ENCODE data around the gene MEP1A. TPM values are rescaled to one million over a fixed set of nuclear protein-coding genes. Genes with fewer than 3 reads are reported as not detected.

Gene MEP1A
- total and polyA plus RNA-seq, 7 donors: 0.04 to 0.21 TPM; not detected in 5

DNA sequence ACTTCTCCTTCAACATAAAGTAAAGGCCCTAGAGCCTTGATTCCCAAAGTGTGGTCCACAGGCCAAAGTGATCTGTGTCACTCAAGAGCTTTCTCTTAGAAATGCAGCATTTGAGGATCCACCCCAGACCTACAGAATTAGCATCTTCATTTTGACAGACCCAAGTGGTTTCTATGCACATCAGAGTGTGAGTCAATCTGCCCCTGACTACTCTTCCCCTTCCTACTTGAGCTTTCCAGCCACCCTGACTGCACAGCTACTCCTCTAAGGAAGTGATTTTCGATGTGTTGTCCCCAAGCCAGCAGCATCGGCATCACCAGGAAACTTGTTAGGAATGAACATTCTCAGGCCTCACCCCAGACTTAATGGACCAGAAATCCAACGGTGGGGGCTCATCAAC lies 2.6 kb downstream of the MEP1A start:
- intact Hi-C loops (cut with DNase I): no loop called here
- no peaks in the 10 kb centered on the region for H3K36me3 ChIP-seq (ENCODE audit: insufficient read depth in 1 of 2, low read depth in 1 of 2)
- no peak for ATAC-seq
- H3K4me3 ChIP-seq: no peak overlapping the region
- H3K27me3 ChIP-seq (ENCODE audit: insufficient read depth in 3 of 3, low read length in 2 of 3): no peaks in the 10 kb centered on the region
- WGBS, 3 donors: 73 to 92% (median 85%) methylated on average over 3 of the region's 3 CpGs
- TF ChIP-seq, protein P1, sequence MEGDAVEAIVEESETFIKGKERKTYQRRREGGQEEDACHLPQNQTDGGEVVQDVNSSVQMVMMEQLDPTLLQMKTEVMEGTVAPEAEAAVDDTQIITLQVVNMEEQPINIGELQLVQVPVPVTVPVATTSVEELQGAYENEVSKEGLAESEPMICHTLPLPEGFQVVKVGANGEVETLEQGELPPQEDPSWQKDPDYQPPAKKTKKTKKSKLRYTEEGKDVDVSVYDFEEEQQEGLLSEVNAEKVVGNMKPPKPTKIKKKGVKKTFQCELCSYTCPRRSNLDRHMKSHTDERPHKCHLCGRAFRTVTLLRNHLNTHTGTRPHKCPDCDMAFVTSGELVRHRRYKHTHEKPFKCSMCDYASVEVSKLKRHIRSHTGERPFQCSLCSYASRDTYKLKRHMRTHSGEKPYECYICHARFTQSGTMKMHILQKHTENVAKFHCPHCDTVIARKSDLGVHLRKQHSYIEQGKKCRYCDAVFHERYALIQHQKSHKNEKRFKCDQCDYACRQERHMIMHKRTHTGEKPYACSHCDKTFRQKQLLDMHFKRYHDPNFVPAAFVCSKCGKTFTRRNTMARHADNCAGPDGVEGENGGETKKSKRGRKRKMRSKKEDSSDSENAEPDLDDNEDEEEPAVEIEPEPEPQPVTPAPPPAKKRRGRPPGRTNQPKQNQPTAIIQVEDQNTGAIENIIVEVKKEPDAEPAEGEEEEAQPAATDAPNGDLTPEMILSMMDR (IDR thresholded peaks at IDR 0.05): no peak
- no peak for DNase-seq
- no peaks in the 10 kb centered on the region for H3K4me1 ChIP-seq
- H3K9me3 ChIP-seq: no peaks in the 10 kb centered on the region
- H3K27ac ChIP-seq: no peak overlapping the region

DNA sequence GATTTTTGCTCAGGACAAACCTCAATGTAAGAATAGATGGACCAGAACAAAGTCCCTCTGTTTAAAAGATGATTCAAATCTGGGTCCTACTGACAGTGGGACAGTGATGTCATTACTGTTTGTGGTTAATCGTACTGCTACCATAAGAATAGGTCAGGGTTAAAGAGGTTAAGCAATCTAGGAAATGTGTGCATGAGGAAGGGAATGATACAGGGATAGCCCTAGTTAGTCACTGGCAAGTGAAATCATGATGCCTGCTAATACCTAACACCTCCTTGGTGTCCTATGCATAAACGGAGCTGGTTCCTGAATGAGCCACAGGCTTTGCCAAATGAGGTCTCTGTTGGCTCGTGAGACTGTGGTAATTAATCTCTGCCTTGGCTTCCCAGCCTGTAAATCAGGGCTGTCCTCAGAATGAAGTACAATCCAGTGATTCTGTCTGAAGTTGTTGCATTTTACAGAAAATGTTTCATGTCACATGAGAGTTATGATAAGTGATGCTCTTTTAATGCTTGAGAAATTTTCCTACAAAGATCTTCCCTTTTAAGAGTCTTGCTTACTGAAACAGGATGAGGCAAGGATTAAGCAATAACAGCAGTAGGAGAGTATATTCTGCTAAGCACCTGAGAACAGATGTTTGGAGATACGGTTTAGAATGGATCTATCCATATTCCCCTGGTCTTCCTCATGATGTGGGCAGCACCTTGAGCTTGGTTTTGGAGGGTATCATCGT lies 3.8 kb downstream of the MEP1A start:
- WGBS, 3 donors: 37 to 46% (median 38%) methylated on average over 5 of the region's 5 CpGs
- intact Hi-C loops (cut with DNase I): no loop called here

DNA sequence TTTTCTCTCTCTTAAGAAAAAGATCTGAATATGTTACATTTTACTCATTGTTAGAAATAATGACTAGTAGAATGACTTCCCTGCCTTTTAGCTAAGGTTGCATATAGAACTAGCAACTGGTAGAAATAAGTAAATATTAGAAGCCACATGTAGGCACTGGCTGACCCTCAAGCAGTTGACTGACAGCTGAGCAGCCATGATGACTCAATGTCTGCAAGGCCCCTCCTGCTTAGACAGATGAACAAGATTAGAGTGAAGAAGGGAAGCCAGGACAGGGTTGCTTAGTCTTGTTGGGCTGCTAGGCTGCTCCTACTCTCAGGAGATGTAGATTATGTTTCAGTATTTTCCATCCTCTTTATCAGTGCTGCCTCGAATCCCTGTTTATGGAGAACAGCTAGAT lies 6.5 kb downstream of the MEP1A start:
- ATAC-seq: no peak
- TF ChIP-seq, protein P1 (IDR thresholded peaks at IDR 0.05): no peak

More for the DNA sequence above, 3.8 kb downstream of the MEP1A start:
- TF ChIP-seq, protein P1 (IDR thresholded peaks at IDR 0.05): no peak
- Histone ChIP-seq H3K27ac (no peak overlapping the region), H3K4me1 (no peaks in the 10 kb centered on the region), H3K36me3 (ENCODE audit: insufficient read depth in 1 of 2, low read depth in 1 of 2) (no peaks in the 10 kb centered on the region), H3K4me3 (no peak overlapping the region), H3K27me3 (ENCODE audit: insufficient read depth in 3 of 3, low read length in 2 of 3) (no peaks in the 10 kb centered on the region), H3K9me3 (no peaks in the 10 kb centered on the region)
- DNase-seq (no peak), ATAC-seq (no peak)

DNA sequence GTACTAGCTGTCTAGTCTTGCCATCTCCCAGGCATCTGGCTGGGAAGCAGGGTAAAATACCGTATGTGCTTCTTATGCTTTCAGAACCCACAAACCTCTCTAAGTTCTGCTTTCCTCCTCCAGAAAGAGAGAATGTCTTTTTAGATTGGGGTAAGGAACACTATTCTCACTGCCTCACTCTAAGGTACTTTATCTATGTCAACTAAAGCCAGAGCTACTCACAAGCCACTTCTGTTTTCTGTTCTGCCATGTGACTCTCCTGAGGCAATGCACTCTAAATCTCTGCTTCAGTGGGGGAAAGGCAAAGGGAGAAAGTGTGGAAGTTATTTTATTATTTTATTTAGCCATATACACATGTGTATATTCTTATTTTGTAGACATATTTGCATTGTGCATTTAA lies 15.6 kb downstream of the MEP1A start:
- no peak for ATAC-seq
- H3K27ac ChIP-seq: no peak overlapping the region
- no peak overlapping the region for H3K4me3 ChIP-seq
- intact Hi-C loops (cut with DNase I): no loop called here
- DNase-seq: no peak
- H3K27me3 ChIP-seq (ENCODE audit: insufficient read depth in 3 of 3, low read length in 2 of 3): peaks cover 0 to 2% (median 0%) of the 10 kb centered on the region in 3 donors
- WGBS, 3 donors: 50 to 66% (median 63%) methylated on average over 1 of the region's 1 CpG
- H3K9me3 ChIP-seq: no peaks in the 10 kb centered on the region
- TF ChIP-seq, protein P1 (IDR thresholded peaks at IDR 0.05): no peak
- no peaks in the 10 kb centered on the region for H3K4me1 ChIP-seq
- no peaks in the 10 kb centered on the region for H3K36me3 ChIP-seq (ENCODE audit: insufficient read depth in 1 of 2, low read depth in 1 of 2)

More for the DNA sequence above, 6.5 kb downstream of the MEP1A start:
- WGBS, 3 donors: 40 to 65% (median 41%) methylated on average over 1 of the region's 1 CpG
- intact Hi-C loops (cut with DNase I): no loop called here
- no peaks in the 10 kb centered on the region for H3K36me3 ChIP-seq (ENCODE audit: insufficient read depth in 1 of 2, low read depth in 1 of 2)
- H3K4me3 ChIP-seq: no peak overlapping the region
- H3K9me3 ChIP-seq: no peaks in the 10 kb centered on the region
- no peak for DNase-seq
- no peak overlapping the region for H3K27ac ChIP-seq
- H3K4me1 ChIP-seq: no peaks in the 10 kb centered on the region
- H3K27me3 ChIP-seq (ENCODE audit: insufficient read depth in 3 of 3, low read length in 2 of 3): no peaks in the 10 kb centered on the region

DNA sequence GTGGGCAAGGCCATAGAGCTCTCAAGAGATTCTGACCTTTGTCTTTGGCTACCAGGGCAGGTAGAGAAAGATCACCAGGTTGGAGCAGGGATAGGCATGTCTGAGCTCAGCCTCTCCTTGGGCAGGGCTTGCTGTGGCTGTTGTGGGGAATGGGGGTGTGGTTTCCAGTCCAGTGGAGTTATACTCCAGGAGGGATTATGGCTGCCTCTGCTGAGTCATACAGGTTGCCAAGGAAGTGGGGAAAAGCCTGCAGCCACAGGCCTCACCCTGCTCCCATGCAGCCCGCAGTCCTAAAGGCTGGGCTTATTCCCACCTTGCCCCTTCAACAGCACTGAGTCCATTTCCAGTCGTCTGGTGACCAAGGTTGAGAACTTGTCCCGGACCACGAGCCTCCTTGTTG lies 21.9 kb downstream of the MEP1A start:
- TF ChIP-seq, protein P1 (IDR thresholded peaks at IDR 0.05): no peak
- Histone ChIP-seq H3K27me3 (ENCODE audit: insufficient read depth in 3 of 3, low read length in 2 of 3) (peaks cover 0 to 2% (median 0%) of the 10 kb centered on the region in 3 donors), H3K4me1 (no peaks in the 10 kb centered on the region), H3K36me3 (ENCODE audit: insufficient read depth in 1 of 2, low read depth in 1 of 2) (no peaks in the 10 kb centered on the region), H3K4me3 (no peak overlapping the region), H3K27ac (no peak overlapping the region), H3K9me3 (no peaks in the 10 kb centered on the region)
- intact Hi-C loops (cut with DNase I): no loop called here
- ATAC-seq (no peak), DNase-seq (no peak)
- 56 to 71% (median 61%) methylated on average over 4 of the region's 4 CpGs for WGBS, 3 donors
